HUES64 (cell line): Measurements from ENCODE around the gene RAB39B.

Experiments
- H3K27ac ChIP-seq: 2 replicates; pipeline ENCODE4 v1.7.0; 2013; ENCODE audit warnings: low read depth, low read length, inconsistent platforms
- H3K27me3 ChIP-seq: 2 replicates; pipeline ENCODE4 v1.6.1; 2013; ENCODE audit warnings: mild to moderate bottlenecking, low read length; ENCODE audit not compliant: insufficient read depth
- H3K36me3 ChIP-seq: 2 replicates; pipeline ENCODE4 v1.6.1; 2013; ENCODE audit warnings: mild to moderate bottlenecking, low read length; ENCODE audit not compliant: insufficient read depth
- H3K4me1 ChIP-seq: 2 replicates; pipeline ENCODE4 v1.6.1; 2013; ENCODE audit warnings: mild to moderate bottlenecking, low read length, moderate library complexity; ENCODE audit not compliant: insufficient read depth
- H3K4me3 ChIP-seq: 2 replicates; pipeline ENCODE4 v1.5.1; 2013; ENCODE audit warnings: mild to moderate bottlenecking, low read length, moderate library complexity
- H3K9ac ChIP-seq: 2 replicates; pipeline ENCODE4 v1.6.1; 2013; ENCODE audit warnings: mild to moderate bottlenecking, low read depth, low read length
- H3K9me3 ChIP-seq: 2 replicates; pipeline ENCODE4 v1.6.1; 2013; ENCODE audit warnings: low read depth, low read length; ENCODE audit not compliant: insufficient read depth
- WGBS: fragments of 150-250, 120-280 bp; methylation state at CpG from one replicate; pipeline ENCODE4 v1.1.7; 2013; ENCODE audit warnings: missing lambda C conversion rate; 5-methylcytosine and 5-hydroxymethylcytosine counted together

Gene RAB39B

GRCh38 chrX:155215443-155216178 is 48.7 kb downstream of the RAB39B start:
- H3K4me3 ChIP-seq: peak overlapping the region; percentile 80
- H3K9me3 ChIP-seq: no peaks in the 10 kb centered on the region
- H3K9ac ChIP-seq: peak overlapping the region; percentile 98
- no peaks in the 10 kb centered on the region for H3K4me1 ChIP-seq
- peaks cover 13% of the 10 kb centered on the region for H3K36me3 ChIP-seq
- 42% methylated on average over 14 of the region's 15 CpGs for WGBS
- peak overlapping the region; percentile 80; the same call in 1 of the 2 replicates for H3K27ac ChIP-seq
- no peaks in the 10 kb centered on the region for H3K27me3 ChIP-seq

- no peak overlapping the region for H3K27ac ChIP-seq
- no peaks in the 10 kb centered on the region for H3K4me1 ChIP-seq
Measured at GRCh38 chrX:155213731-155214130, 50.6 kb downstream of the RAB39B start.

GRCh38 chrX:155211208-155211607 is 53.1 kb downstream of the RAB39B start:
- no peaks in the 10 kb centered on the region for H3K36me3 ChIP-seq
- H3K4me1 ChIP-seq: no peaks in the 10 kb centered on the region
- 100% methylated on average over 2 of the region's 3 CpGs for WGBS
- H3K27me3 ChIP-seq: no peaks in the 10 kb centered on the region
- H3K4me3 ChIP-seq: no peak overlapping the region
- no peak overlapping the region for H3K27ac ChIP-seq
- no peak overlapping the region for H3K9ac ChIP-seq
- no peaks in the 10 kb centered on the region for H3K9me3 ChIP-seq

More at GRCh38 chrX:155213731-155214130, 50.6 kb downstream of the RAB39B start:
- Histone ChIP-seq H3K9ac (no peak overlapping the region), H3K4me3 (no peak overlapping the region), H3K27me3 (no peaks in the 10 kb centered on the region), H3K9me3 (no peaks in the 10 kb centered on the region), H3K36me3 (no peaks in the 10 kb centered on the region)
- 89% methylated on average over 4 of the region's 4 CpGs for WGBS
